PC-3 (cell line): Measurements from ENCODE around the gene TBC1D5. TPM values are rescaled to one million over a fixed set of nuclear protein-coding genes. Genes with fewer than 3 reads are reported as not detected.

Experiments
- ATAC-seq: fragments of 200-7000 bp; cut with Tn5 transposase; 2 replicates; pipeline ENCODE4 v1.9.1; 2020; ENCODE audit warnings: mild to moderate bottlenecking, moderate library complexity
- BruUV-seq: library from RNA; stranded (reverse); fragments of 400-500 nt; replicated peaks from 2 replicates; lab custom pipeline; 2021; lab: Mats Ljungman, UMichigan
- CTCF ChIA-PET: fragments of 300-600 bp; sonication (Branson Sonifier 250); formaldehyde crosslinking; loops from one replicate; lab custom pipeline; 2022; ENCODE audit warnings: antibody characterized with exemption; lab: Charles Lee
- POLR2A ChIA-PET: fragments of 300-600 bp; sonication (Branson Sonifier 250); formaldehyde crosslinking; loops from one replicate; lab custom pipeline; 2022; ENCODE audit warnings: antibody characterized with exemption; ENCODE audit not compliant: unreplicated experiment; lab: Charles Lee
- DNase-seq: peaks from one replicate; pipeline ENCODE4 v3.0.0-alpha.2; 2015
- H2AFZ ChIP-seq: fragments of 300-600 bp; sonication (generic); 2 replicates; pipeline ENCODE4 v1.6.0; 2016; ENCODE audit warnings: antibody characterized with exemption, low read length
- H3F3A ChIP-seq: fragments of 300-600 bp; sonication (generic); one replicate; pipeline ENCODE4 v1.6.0; 2017; ENCODE audit warnings: antibody characterized with exemption, low read length, control low read depth, mild to moderate bottlenecking; ENCODE audit not compliant: unreplicated experiment
- H3K27ac ChIP-seq: fragments of 300-600 bp; sonication (generic); 2 replicates; pipeline ENCODE4 v1.5.1; 2016; ENCODE audit warnings: mild to moderate bottlenecking, low read length
- H3K27me3 ChIP-seq: fragments of 300-600 bp; sonication (generic); 2 replicates; pipeline ENCODE4 v1.6.1; 2016; ENCODE audit warnings: low read length, mixed read lengths
- H3K36me3 ChIP-seq: fragments of 300-600 bp; sonication (generic); 2 replicates; pipeline ENCODE4 v1.6.1; 2016; ENCODE audit warnings: low read depth, mixed run types, low read length, mixed read lengths
- H3K4me1 ChIP-seq: fragments of 300-600 bp; sonication (generic); 2 replicates; pipeline ENCODE4 v1.5.1; 2016; ENCODE audit warnings: low read length; ENCODE audit not compliant: insufficient read depth
- H3K4me2 ChIP-seq: fragments of 300-600 bp; sonication (generic); 2 replicates; pipeline ENCODE4 v1.6.0; 2016; ENCODE audit warnings: low read length
- H3K4me3 ChIP-seq: fragments of 300-600 bp; sonication (generic); 2 replicates; pipeline ENCODE4 v1.5.1; 2016; ENCODE audit warnings: mild to moderate bottlenecking, low read length, mixed read lengths
- H3K79me2 ChIP-seq: fragments of 300-600 bp; sonication (generic); 2 replicates; pipeline ENCODE4 v1.6.1; 2017; ENCODE audit warnings: low read length, mixed read lengths
- H3K9ac ChIP-seq: fragments of 300-600 bp; sonication (generic); 2 replicates; pipeline ENCODE4 v1.6.0; 2016; ENCODE audit warnings: mild to moderate bottlenecking, low read length
- H3K9me2 ChIP-seq: fragments of 300-600 bp; sonication (generic); replicated peaks from 2 replicates; pipeline ENCODE4 v1.6.1; 2016; ENCODE audit warnings: mixed run types, low read length, mixed read lengths
- H3K9me3 ChIP-seq: fragments of 300-600 bp; sonication (generic); 2 replicates; pipeline ENCODE4 v1.6.1; 2016; ENCODE audit warnings: low read length, mixed read lengths
- H4K20me1 ChIP-seq: fragments of 300-600 bp; sonication (generic); 2 replicates; pipeline ENCODE4 v1.6.1; 2016; ENCODE audit warnings: low read length, mixed read lengths
- EZH2 ChIP-seq: fragments of 300-600 bp; sonication (generic); IDR thresholded peaks from one replicate; pipeline ENCODE4 v1.6.1; 2017; ENCODE audit warnings: antibody characterized with exemption, mild to moderate bottlenecking, low read length; ENCODE audit not compliant: unreplicated experiment
- EZH2phosphoT487 ChIP-seq: fragments of 300-600 bp; sonication (generic); IDR thresholded peaks from 2 replicates; pipeline ENCODE4 v1.6.1; 2018; ENCODE audit warnings: mild to moderate bottlenecking, antibody characterized with exemption, low read length, borderline replicate concordance
- intact Hi-C: fragments of 100-400 bp; cut with micrococcal nuclease; formaldehyde crosslinking; loops from 2 replicates; pipeline ENCODE4 v1.9.0; 2023
- total RNA-seq: library from RNA; depleted of rRNA; stranded (reverse); fragments of >200 nt; gene quantifications from 2 replicates; pipeline ENCODE4 v1.2.3, GENCODE V29; 2014
- TF ChIP-seq, protein P1 (sequence below): fragments of 300-600 bp; sonication (generic); conservative IDR thresholded peaks from 2 replicates; pipeline ENCODE4 v1.5.1; 2017; ENCODE audit warnings: antibody characterized with exemption, low read depth, mild to moderate bottlenecking, low read length

TBC1D5 gene
- total RNA-seq, 1 experiment from 2014 or later: 54.5 TPM

DNA sequence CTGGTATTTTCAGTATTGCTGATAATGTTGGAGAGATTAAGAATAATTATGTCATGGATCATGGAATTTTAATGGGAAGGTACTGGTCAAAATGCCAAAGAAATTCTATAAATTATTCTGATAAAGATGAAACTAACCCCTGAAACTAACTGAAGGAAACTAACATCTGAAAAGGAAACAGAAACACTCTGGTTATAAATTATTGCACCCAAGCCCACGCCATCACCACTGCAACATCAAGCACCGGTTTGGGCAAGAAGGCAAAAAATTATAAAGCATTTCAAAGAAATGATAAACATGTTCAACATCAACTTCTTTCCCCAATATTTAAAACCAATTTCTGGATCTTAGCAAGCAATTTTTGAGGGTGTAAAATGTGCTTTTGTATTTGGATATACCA, 372.5 kb downstream of the TBC1D5 start:
- TF ChIP-seq EZH2phosphoT487: no peak
- TF ChIP-seq EZH2: no peak
- TF ChIP-seq, protein P1, sequence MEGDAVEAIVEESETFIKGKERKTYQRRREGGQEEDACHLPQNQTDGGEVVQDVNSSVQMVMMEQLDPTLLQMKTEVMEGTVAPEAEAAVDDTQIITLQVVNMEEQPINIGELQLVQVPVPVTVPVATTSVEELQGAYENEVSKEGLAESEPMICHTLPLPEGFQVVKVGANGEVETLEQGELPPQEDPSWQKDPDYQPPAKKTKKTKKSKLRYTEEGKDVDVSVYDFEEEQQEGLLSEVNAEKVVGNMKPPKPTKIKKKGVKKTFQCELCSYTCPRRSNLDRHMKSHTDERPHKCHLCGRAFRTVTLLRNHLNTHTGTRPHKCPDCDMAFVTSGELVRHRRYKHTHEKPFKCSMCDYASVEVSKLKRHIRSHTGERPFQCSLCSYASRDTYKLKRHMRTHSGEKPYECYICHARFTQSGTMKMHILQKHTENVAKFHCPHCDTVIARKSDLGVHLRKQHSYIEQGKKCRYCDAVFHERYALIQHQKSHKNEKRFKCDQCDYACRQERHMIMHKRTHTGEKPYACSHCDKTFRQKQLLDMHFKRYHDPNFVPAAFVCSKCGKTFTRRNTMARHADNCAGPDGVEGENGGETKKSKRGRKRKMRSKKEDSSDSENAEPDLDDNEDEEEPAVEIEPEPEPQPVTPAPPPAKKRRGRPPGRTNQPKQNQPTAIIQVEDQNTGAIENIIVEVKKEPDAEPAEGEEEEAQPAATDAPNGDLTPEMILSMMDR: no peak
- ATAC-seq (no peak), DNase-seq (no peak)
- no peaks in the 10 kb centered on the region for H3K9me2 ChIP-seq
- intact Hi-C loops: loop anchor here (5.0 kb wide), 1 partner anchor 63 kb away; no protein-coding TSS in a partner anchor
- CTCF ChIA-PET: no interaction called here
- POLR2A ChIA-PET: no interaction called here
- H3K4me2 ChIP-seq: no peak overlapping the region
- H3K4me3 ChIP-seq: no peak overlapping the region
- H3K36me3 ChIP-seq: no peaks in the 10 kb centered on the region
- H3K27me3 ChIP-seq: no peaks in the 10 kb centered on the region
- H3F3A ChIP-seq: no peaks in the 10 kb centered on the region
- no peaks in the 10 kb centered on the region for H3K79me2 ChIP-seq
- BruUV-seq: no TSS peak
- no peak overlapping the region for H2AFZ ChIP-seq
- no peak overlapping the region for H3K27ac ChIP-seq
- no peaks in the 10 kb centered on the region for H3K9me3 ChIP-seq
- peaks cover 3% of the 10 kb centered on the region; the same call in 1 of the 2 replicates for H4K20me1 ChIP-seq
- peaks cover 10% of the 10 kb centered on the region for H3K4me1 ChIP-seq
- no peak overlapping the region for H3K9ac ChIP-seq

DNA sequence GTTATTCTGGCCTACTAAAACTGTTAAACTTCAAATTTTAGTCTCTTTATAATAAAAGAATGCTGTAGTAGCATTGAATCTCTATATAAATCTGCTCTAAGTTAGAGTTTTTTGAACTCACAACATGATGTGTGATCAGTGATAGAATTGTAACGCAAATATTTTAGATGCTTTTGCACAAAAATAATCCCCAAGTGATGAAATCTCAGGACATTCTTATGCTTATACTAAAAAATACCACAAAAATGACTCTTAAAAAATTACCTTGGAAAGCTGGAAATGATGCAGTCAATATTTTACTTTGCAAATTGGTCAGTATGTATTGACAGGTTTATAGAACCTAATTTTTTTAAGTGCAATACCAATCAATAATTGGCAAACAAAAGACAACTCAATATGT, 375.3 kb downstream of the TBC1D5 start:
- H3K4me2 ChIP-seq: no peak overlapping the region
- intact Hi-C loops: no loop called here
- H3K9me3 ChIP-seq: no peaks in the 10 kb centered on the region
- H3K9ac ChIP-seq: no peak overlapping the region
- H4K20me1 ChIP-seq: no peaks in the 10 kb centered on the region
- H3K4me3 ChIP-seq: no peak overlapping the region
- no peaks in the 10 kb centered on the region for H3K4me1 ChIP-seq
- TF ChIP-seq EZH2 (no peak), EZH2phosphoT487 (no peak)
- TF ChIP-seq, protein P1: no peak
- no peaks in the 10 kb centered on the region for H3K27me3 ChIP-seq
- POLR2A ChIA-PET: no interaction called here
- CTCF ChIA-PET: no interaction called here
- DNase-seq: no peak
- no peaks in the 10 kb centered on the region for H3K9me2 ChIP-seq
- H3K36me3 ChIP-seq: no peaks in the 10 kb centered on the region
- BruUV-seq: no TSS peak
- no peaks in the 10 kb centered on the region for H3F3A ChIP-seq
- no peak overlapping the region for H2AFZ ChIP-seq
- no peak for ATAC-seq
- no peaks in the 10 kb centered on the region for H3K79me2 ChIP-seq
- no peak overlapping the region for H3K27ac ChIP-seq

DNA sequence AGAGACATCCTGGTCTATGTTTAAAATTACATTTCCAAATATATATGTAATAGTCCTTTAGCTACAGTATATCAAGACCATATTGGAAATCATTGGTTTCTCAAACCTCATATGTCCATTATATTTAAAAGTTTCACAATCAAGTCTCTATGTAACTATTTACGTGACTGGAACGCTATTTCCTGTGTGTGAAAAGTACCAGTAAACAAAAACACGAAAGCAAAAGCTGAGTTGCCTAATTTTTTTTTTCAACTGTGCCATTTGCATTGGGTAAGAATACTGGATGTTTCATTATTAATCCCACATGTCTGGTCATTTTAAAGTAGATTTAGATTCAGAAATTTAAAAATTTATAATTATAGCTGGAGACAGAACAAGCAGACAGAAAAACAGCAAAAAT, 381.4 kb downstream of the TBC1D5 start:
- TF ChIP-seq EZH2 (no peak), EZH2phosphoT487 (no peak)
- TF ChIP-seq, protein P1: no peak
- Histone ChIP-seq H3K27ac (no peak overlapping the region), H3K9me2 (no peaks in the 10 kb centered on the region), H3K9me3 (no peaks in the 10 kb centered on the region), H3K4me2 (no peak overlapping the region), H3K4me1 (no peaks in the 10 kb centered on the region), H3K27me3 (no peaks in the 10 kb centered on the region), H2AFZ (no peak overlapping the region), H4K20me1 (no peaks in the 10 kb centered on the region), H3K36me3 (no peaks in the 10 kb centered on the region), H3K9ac (no peak overlapping the region), H3K79me2 (no peaks in the 10 kb centered on the region), H3F3A (no peaks in the 10 kb centered on the region), H3K4me3 (no peak overlapping the region)
- ChIA-PET POLR2A (no interaction called here), CTCF (no interaction called here)
- no TSS peak for BruUV-seq
- DNase-seq (no peak), ATAC-seq (no peak)
- intact Hi-C loops: no loop called here
